OCI-LY7 (cell line): Measurements from ENCODE around the gene CASP8. TPM values are rescaled to one million over a fixed set of nuclear protein-coding genes. Genes with fewer than 3 reads are reported as not detected.

Source experiments
- BruUV-seq: library from RNA; stranded (reverse); fragments of 400-500 nt; replicated peaks from 2 replicates; lab custom pipeline; 2021; lab: Mats Ljungman, UMichigan
- CTCF ChIA-PET: fragments of 300-600 bp; sonication (Branson Sonifier 250); formaldehyde crosslinking; loops from one replicate; lab custom pipeline; 2022; ENCODE audit warnings: antibody characterized with exemption; ENCODE audit not compliant: unreplicated experiment; lab: Charles Lee
- POLR2A ChIA-PET: fragments of 300-600 bp; sonication (Branson Sonifier 250); formaldehyde crosslinking; loops from one replicate; lab custom pipeline; 2022; ENCODE audit warnings: antibody characterized with exemption; lab: Charles Lee
- DNase-seq: peaks from one replicate; pipeline ENCODE4 v3.0.0-alpha.2; 2015; ENCODE audit warnings: low spot score
- H2AFZ ChIP-seq: fragments of 200-600 bp; sonication (generic), shearing (Covaris generic); 2 replicates; pipeline ENCODE4 v1.6.1; 2014; ENCODE audit warnings: mild to moderate bottlenecking, antibody characterized with exemption, low read length, moderate library complexity
- H3K27ac ChIP-seq: fragments of 200-600 bp; sonication (generic); 2 replicates; pipeline ENCODE4 v1.5.1; 2014; ENCODE audit warnings: mixed run types, low read depth, mild to moderate bottlenecking, moderate library complexity, low read length, inconsistent platforms; ENCODE audit not compliant: poor library complexity, severe bottlenecking
- H3K36me3 ChIP-seq: fragments of 200-600 bp; sonication (generic); 2 replicates; pipeline ENCODE4 v1.6.1; 2014; ENCODE audit warnings: mild to moderate bottlenecking, antibody characterized with exemption, low read length, moderate library complexity, mixed read lengths; ENCODE audit not compliant: insufficient read depth
- H3K4me1 ChIP-seq: fragments of 200-600 bp; sonication (generic); 2 replicates; pipeline ENCODE4 v1.5.1; 2014; ENCODE audit warnings: mild to moderate bottlenecking, low read length; ENCODE audit not compliant: insufficient read depth, poor library complexity, severe bottlenecking
- H3K4me2 ChIP-seq: fragments of 200-600 bp; sonication (generic); 2 replicates; pipeline ENCODE4 v1.6.1; 2014; ENCODE audit warnings: mild to moderate bottlenecking, low read length
- H3K4me3 ChIP-seq: fragments of 200-600 bp; sonication (generic); 2 replicates; pipeline ENCODE4 v1.5.1; 2014; ENCODE audit warnings: mild to moderate bottlenecking, low read depth, low read length; ENCODE audit not compliant: poor library complexity, severe bottlenecking
- H3K79me2 ChIP-seq: fragments of 200-600 bp; sonication (generic); 2 replicates; pipeline ENCODE4 v1.6.1; 2016; ENCODE audit warnings: low read depth, mild to moderate bottlenecking, low read length, moderate library complexity, mixed read lengths; ENCODE audit not compliant: insufficient read depth
- H3K9me2 ChIP-seq: fragments of 200-600 bp; sonication (generic); 2 replicates; pipeline ENCODE4 v1.6.1; 2016; ENCODE audit warnings: mild to moderate bottlenecking, low read length, mixed read lengths; ENCODE audit not compliant: insufficient read depth
- H3K9me3 ChIP-seq: fragments of 200-600 bp; sonication (generic); 2 replicates; pipeline ENCODE4 v1.6.1; 2014; ENCODE audit warnings: mild to moderate bottlenecking, mixed run types, low read length, mixed read lengths
- H4K20me1 ChIP-seq: fragments of 200-600 bp; sonication (generic); 2 replicates; pipeline ENCODE4 v1.6.1; 2014; ENCODE audit warnings: mild to moderate bottlenecking, antibody characterized with exemption, low read length, moderate library complexity, mixed read lengths; ENCODE audit not compliant: insufficient read depth
- EZH2phosphoT487 ChIP-seq: fragments of 200-600 bp; sonication (generic); IDR thresholded peaks from 2 replicates; pipeline ENCODE4 v1.6.1; 2018; ENCODE audit warnings: low read depth, borderline replicate concordance, mild to moderate bottlenecking, mixed run types, antibody characterized with exemption, low read length, moderate library complexity, mixed read lengths
- intact Hi-C: fragments of 100-400 bp; cut with micrococcal nuclease; formaldehyde crosslinking; loops from one replicate; pipeline ENCODE4 v1.10.0; 2022; ENCODE audit not compliant: unreplicated experiment
- total RNA-seq, 2 experiments: library from RNA; depleted of rRNA in 1 of 2; stranded (reverse); fragments of >200 nt in 1 of 2; shearing (Covaris generic) in 1 of 2; gene quantifications; 2 replicates each; pipeline ENCODE4 v1.2.3, GENCODE V29; 2014 to 2022
- TF ChIP-seq, protein P1 (sequence below): fragments of 200-600 bp; sonication (generic); conservative IDR thresholded peaks from 2 replicates; pipeline ENCODE4 v1.5.1; 2014; ENCODE audit warnings: mild to moderate bottlenecking, antibody characterized with exemption, low read length, moderate library complexity, mixed read lengths

CASP8 gene
- total RNA-seq, 2 experiments from 2014 or later = 32.4 to 34.7 TPM

DNA sequence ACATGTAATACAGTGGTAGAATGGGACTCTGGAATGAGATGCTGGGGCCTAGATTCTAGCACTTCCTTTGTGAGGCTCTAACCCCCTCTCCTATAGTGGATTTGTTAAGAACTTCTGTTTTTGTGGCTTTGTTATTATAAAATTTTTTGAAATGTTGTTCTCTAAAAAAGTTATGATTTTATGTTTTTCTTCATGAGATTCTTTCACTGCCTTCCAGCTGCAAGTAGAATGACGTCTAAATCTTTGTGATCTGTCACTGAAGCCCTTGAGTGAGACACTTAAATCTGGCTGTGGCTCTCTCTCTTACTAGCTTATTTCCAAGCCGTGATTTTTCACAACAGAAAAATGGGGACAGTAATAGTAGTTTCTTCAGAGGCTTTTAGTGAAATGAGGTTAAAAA is 1.6 kb downstream of the CASP8 start:
- Histone ChIP-seq H3K27ac (peak overlapping the region; percentile 93), H3K4me2 (peak overlapping the region; percentile 88), H3K79me2 (peaks cover 68% of the 10 kb centered on the region), H4K20me1 (peaks cover 12% of the 10 kb centered on the region; the same call in 1 of the 2 replicates), H2AFZ (no peak overlapping the region), H3K4me3 (peak overlapping the region; percentile 69), H3K4me1 (peaks cover 50% of the 10 kb centered on the region), H3K9me2 (no peaks in the 10 kb centered on the region), H3K9me3 (no peaks in the 10 kb centered on the region), H3K36me3 (peaks cover 9% of the 10 kb centered on the region)
- ChIA-PET CTCF (interaction anchor here (0.6 to 2.7 kb wide), 4 partner anchors 8 to 203 kb away, joined by 3 to 7 read pairs (median 6); no protein-coding TSS in a partner anchor), POLR2A (interaction anchor here (0.6 to 1.2 kb wide), 3 partner anchors 13 to 28 kb away, joined by 3 read pairs; no protein-coding TSS in a partner anchor)
- peak; percentile 26 for DNase-seq
- TF ChIP-seq, protein P1, sequence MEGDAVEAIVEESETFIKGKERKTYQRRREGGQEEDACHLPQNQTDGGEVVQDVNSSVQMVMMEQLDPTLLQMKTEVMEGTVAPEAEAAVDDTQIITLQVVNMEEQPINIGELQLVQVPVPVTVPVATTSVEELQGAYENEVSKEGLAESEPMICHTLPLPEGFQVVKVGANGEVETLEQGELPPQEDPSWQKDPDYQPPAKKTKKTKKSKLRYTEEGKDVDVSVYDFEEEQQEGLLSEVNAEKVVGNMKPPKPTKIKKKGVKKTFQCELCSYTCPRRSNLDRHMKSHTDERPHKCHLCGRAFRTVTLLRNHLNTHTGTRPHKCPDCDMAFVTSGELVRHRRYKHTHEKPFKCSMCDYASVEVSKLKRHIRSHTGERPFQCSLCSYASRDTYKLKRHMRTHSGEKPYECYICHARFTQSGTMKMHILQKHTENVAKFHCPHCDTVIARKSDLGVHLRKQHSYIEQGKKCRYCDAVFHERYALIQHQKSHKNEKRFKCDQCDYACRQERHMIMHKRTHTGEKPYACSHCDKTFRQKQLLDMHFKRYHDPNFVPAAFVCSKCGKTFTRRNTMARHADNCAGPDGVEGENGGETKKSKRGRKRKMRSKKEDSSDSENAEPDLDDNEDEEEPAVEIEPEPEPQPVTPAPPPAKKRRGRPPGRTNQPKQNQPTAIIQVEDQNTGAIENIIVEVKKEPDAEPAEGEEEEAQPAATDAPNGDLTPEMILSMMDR = no peak
- TF ChIP-seq EZH2phosphoT487 = no peak
- no TSS peak for BruUV-seq
- intact Hi-C loops = loop anchor here (5.0 kb wide), 1 partner anchor 380 kb away; the partner anchor contains the start of gene TMEM237

DNA sequence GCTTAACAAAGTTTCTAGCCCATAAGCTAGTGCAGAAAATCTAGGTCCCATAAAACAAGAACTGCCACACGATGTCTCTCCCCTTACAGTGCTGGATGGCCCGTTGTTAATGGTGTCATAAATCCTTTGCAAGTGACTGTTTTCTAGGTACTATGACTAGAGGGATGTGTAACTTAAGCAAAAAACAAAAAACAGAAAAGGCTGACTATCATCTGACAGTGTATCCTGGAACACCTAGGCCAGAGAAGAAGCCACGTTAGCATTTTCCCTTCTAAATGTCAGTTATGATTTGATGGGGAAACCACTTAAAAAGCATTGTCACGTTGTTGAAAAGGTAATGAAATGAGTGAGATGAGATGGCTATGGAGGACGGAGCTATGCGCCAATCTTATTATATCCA is 2.4 kb downstream of the CASP8 start:
- no peak for TF ChIP-seq EZH2phosphoT487
- TF ChIP-seq, protein P1 = no peak

DNA sequence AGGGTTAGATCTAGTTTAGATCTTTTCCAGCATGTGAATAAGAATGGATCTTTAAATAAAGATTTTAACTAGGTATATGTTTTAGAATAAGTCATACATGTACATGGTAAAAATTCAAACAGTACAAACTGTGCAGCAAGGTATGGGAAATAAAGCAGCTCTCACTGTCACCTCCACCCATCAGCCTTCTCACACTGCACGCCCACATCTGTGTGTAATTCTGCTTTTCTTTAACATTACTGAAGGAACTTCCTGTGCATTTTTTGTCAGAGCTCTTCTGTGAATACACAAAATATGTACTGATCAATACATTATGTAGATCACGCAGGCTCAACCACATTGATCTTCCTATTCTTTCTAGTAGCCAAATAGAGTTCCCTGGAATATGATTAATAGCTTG is 3.4 kb downstream of the CASP8 start:
- Histone ChIP-seq H3K27ac (no peak overlapping the region), H3K4me2 (peak overlapping the region; percentile 64)

More for the DNA sequence above, 2.4 kb downstream of the CASP8 start:
- Histone ChIP-seq H3K9me2 (no peaks in the 10 kb centered on the region), H3K4me3 (peak overlapping the region; percentile 49), H3K4me1 (peaks cover 43% of the 10 kb centered on the region), H3K4me2 (peak overlapping the region; percentile 64), H3K27ac (no peak overlapping the region), H3K9me3 (no peaks in the 10 kb centered on the region), H3K36me3 (peaks cover 17% of the 10 kb centered on the region), H3K79me2 (peaks cover 68% of the 10 kb centered on the region), H2AFZ (no peak overlapping the region), H4K20me1 (peaks cover 12% of the 10 kb centered on the region; the same call in 1 of the 2 replicates)
- peak; percentile 18 for DNase-seq
- BruUV-seq = no TSS peak
- intact Hi-C loops = loop anchor here (5.0 kb wide), 1 partner anchor 380 kb away; the partner anchor contains the start of gene TMEM237
- ChIA-PET CTCF (interaction anchor here (0.6 to 2.7 kb wide), 4 partner anchors 9 to 202 kb away, joined by 3 to 7 read pairs (median 6); no protein-coding TSS in a partner anchor), POLR2A (interaction anchor here (0.5 to 1.2 kb wide), 6 partner anchors 15 to 635 kb away, joined by 3 to 5 read pairs (median 3); no protein-coding TSS in a partner anchor)

More for the DNA sequence above, 3.4 kb downstream of the CASP8 start:
- Histone ChIP-seq H4K20me1 (peaks cover 12% of the 10 kb centered on the region; the same call in 1 of the 2 replicates), H3K79me2 (peaks cover 66% of the 10 kb centered on the region), H2AFZ (no peak overlapping the region), H3K36me3 (peaks cover 27% of the 10 kb centered on the region), H3K9me3 (no peaks in the 10 kb centered on the region), H3K4me3 (no peak overlapping the region), H3K9me2 (no peaks in the 10 kb centered on the region), H3K4me1 (peaks cover 38% of the 10 kb centered on the region)
- POLR2A ChIA-PET = interaction anchor here (0.5 to 1.1 kb wide), 3 partner anchors 14 to 254 kb away, joined by 3 to 5 read pairs (median 3); no protein-coding TSS in a partner anchor
- BruUV-seq = no TSS peak
- DNase-seq = no peak
- no peak for TF ChIP-seq EZH2phosphoT487
- TF ChIP-seq, protein P1 = no peak
- CTCF ChIA-PET = interaction anchor here (1.8 kb wide), 1 partner anchor 10 kb away, joined by 5 read pairs; no protein-coding TSS in a partner anchor
- intact Hi-C loops = loop anchor here (5.0 kb wide), 1 partner anchor 379 kb away; the partner anchor contains the start of gene TMEM237
